Suprapubic skin (tissue), 4 donors: ENCODE measurements around the gene CARMIL3. TPM values are rescaled to one million over a fixed set of nuclear protein-coding genes. Genes with fewer than 3 reads are reported as not detected.
"Not testable (repeated sequence)": the region's sequence is repeated elsewhere in the genome, so short reads cannot be mapped to it uniquely, and the experiment has no call there.

ENCODE experiments used
- DNase-seq, 2 donors: peaks; one replicate each; pipeline ENCODE4 v3.0.0-alpha.2; 2019; ENCODE audit warnings: low spot score in 2 of 2
- H3K27ac ChIP-seq: fragments of 200-600 bp; sonication (generic); one replicate; pipeline ENCODE4 v1.5.1; 2019
- H3K27me3 ChIP-seq: fragments of 200-600 bp; sonication (generic); one replicate; pipeline ENCODE4 v1.5.1; 2019
- H3K36me3 ChIP-seq: fragments of 200-600 bp; sonication (generic); one replicate; pipeline ENCODE4 v1.5.1; 2019
- H3K4me1 ChIP-seq: fragments of 200-600 bp; sonication (generic); one replicate; pipeline ENCODE4 v1.5.1; 2019
- H3K4me3 ChIP-seq: fragments of 200-600 bp; sonication (generic); one replicate; pipeline ENCODE4 v1.5.1; 2019; ENCODE audit warnings: mild to moderate bottlenecking
- H3K9me3 ChIP-seq: fragments of 200-600 bp; sonication (generic); one replicate; pipeline ENCODE4 v1.5.1; 2019
- POLR2A ChIP-seq, 2 donors: fragments of 450-650 bp; IDR thresholded peaks; one replicate each; pipeline ENCODE4 v1.6.1; 2017; ENCODE audit warnings: antibody characterized with exemption in 2 of 2, mild to moderate bottlenecking in 2 of 2, moderate library complexity in 2 of 2
- WGBS: methylation state at CpG from one replicate; pipeline ENCODE4 v1.1.5; 2018; 5-methylcytosine and 5-hydroxymethylcytosine counted together
- total RNA-seq, 4 donors: library from RNA; depleted of rRNA; stranded (reverse); fragments of >200 nt; gene quantifications; one replicate each; pipeline ENCODE4 v1.1.0, GENCODE V29; 2016
- TF ChIP-seq, protein P1 (sequence below), 2 donors: fragments of 200-600 bp in 1 of 2; fragments of 450-650 bp in 1 of 2; sonication (generic) in 1 of 2; IDR thresholded peaks; one replicate each; pipeline ENCODE4 v1.5.1; 2016 to 2019; ENCODE audit warnings: antibody characterized with exemption in 2 of 2, mild to moderate bottlenecking in 1 of 2, moderate library complexity in 1 of 2

The CARMIL3 gene
- total RNA-seq, 4 donors from 2014 or later = 5.9 to 11.2 (median 7.7) TPM

DNA sequence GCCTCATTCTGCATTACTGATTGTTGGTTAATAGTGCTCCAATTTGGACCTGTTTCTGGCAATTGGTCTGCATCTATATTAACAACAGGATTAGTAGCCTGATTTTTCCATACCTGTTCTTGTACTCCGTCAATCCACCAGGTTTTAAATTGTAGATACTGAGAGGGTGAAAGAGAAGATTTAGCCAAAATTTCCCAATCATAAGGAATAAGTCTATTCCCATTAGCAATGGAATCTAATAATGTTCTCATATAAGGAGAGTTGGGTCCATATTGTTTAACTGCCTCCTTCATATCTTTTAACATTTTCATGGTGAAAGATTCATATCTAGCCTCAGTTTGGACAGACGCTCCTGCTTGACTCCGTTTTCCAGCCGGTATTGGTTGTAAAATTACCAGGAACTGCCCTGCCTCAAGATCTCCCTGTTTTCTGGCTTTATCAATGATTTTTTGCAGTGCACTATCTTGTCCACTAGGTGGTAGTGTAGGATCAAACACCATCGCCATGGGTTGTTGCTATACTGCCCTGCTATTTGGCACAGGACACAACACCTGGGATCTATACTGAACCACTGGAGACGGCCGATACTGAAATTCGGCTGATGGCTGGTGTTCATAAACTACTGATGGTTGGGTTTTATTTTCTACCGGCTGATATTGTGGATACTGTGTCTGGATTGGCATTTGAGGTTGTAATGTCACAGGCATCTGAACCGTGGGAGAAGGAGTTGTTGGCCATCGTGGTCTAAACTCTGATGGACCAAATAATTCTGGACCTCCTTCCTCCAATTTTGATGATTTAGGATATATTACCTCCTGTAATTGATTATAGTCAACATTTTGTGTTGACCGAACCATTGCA lies 37.9 kb upstream of the CARMIL3 start:
- DNase-seq = no peak

DNA sequence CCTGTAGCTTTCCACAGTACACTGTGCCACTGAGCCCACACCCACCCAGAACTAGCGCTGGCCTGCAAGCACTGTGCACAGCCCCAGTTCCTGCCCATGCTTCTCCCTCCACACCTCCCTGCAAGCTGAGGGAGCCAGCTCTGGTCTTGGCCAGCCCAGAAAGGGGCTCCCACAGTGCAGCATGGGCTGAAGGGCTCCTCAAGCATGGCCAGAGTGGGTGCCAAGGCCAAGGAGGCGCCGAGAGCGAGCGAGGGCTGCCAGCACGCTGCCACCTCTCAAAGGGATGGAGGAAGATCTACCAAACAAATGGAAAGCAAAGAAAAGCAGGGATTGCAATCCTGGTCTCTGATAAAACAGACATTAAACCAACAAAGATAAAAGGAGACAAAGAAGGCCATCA lies 36.1 kb upstream of the CARMIL3 start:
- not testable (repeated sequence) for H3K27me3 ChIP-seq, H3K9me3 ChIP-seq, H3K36me3 ChIP-seq, H3K27ac ChIP-seq, H3K4me3 ChIP-seq, DNase-seq
- 97% methylated on average over 6 of the region's 6 CpGs for WGBS
- peaks cover 11% of the 10 kb centered on the region for H3K4me1 ChIP-seq

More for the DNA sequence above, 37.9 kb upstream of the CARMIL3 start:
- no peaks in the 10 kb centered on the region for H3K36me3 ChIP-seq
- H3K4me3 ChIP-seq = no peak overlapping the region
- TF ChIP-seq, protein P1, sequence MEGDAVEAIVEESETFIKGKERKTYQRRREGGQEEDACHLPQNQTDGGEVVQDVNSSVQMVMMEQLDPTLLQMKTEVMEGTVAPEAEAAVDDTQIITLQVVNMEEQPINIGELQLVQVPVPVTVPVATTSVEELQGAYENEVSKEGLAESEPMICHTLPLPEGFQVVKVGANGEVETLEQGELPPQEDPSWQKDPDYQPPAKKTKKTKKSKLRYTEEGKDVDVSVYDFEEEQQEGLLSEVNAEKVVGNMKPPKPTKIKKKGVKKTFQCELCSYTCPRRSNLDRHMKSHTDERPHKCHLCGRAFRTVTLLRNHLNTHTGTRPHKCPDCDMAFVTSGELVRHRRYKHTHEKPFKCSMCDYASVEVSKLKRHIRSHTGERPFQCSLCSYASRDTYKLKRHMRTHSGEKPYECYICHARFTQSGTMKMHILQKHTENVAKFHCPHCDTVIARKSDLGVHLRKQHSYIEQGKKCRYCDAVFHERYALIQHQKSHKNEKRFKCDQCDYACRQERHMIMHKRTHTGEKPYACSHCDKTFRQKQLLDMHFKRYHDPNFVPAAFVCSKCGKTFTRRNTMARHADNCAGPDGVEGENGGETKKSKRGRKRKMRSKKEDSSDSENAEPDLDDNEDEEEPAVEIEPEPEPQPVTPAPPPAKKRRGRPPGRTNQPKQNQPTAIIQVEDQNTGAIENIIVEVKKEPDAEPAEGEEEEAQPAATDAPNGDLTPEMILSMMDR (IDR thresholded peaks at IDR 0.05) = peak; percentile 81 to 90
- no peak for TF ChIP-seq POLR2A (IDR thresholded peaks at IDR 0.05)
- H3K9me3 ChIP-seq = no peaks in the 10 kb centered on the region
- H3K4me1 ChIP-seq = peaks cover 13% of the 10 kb centered on the region
- WGBS = 22% methylated on average over 12 of the region's 12 CpGs
- H3K27ac ChIP-seq = no peak overlapping the region
- no peaks in the 10 kb centered on the region for H3K27me3 ChIP-seq

DNA sequence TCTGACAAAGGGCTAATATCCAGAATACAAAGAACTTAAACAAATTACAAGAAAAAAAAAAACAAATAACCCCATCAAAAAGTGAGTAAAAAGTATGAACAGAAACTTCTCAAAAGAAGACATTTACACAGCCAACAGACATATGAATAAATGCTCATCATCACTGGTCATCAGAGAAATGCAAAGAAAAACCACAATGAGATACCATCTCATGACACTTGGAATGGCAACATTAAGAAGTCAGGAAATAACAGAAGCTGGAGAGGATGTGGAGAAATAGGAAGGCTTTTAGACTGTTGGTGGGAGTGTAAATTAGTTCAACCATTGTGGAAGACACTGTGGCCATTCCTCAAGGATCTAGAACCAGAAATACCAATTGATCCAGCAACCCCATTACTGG lies 32.8 kb upstream of the CARMIL3 start:
- not testable (repeated sequence) for DNase-seq, H3K4me1 ChIP-seq, H3K9me3 ChIP-seq, H3K27ac ChIP-seq, H3K36me3 ChIP-seq, H3K27me3 ChIP-seq, H3K4me3 ChIP-seq

DNA sequence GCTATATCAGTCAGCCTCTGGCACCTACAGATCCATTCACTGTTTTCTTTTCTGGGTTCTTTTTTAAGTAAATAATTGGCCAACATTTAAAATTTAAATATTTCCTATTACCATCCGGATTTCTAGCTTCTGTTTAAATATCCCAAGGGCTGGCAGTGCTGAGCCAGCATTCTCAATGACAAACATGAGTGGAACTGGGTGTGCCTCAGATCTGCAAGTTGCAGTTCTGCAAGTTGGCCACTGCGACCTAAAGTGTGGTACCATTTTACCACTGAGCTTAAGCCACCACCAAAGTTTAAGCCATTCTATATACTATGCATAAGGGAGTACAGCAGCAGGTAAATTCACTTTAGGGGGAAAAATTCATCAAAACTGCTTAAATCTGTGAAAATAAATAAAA lies 31.9 kb upstream of the CARMIL3 start:
- not testable (repeated sequence) for H3K27me3 ChIP-seq, H3K27ac ChIP-seq, H3K4me1 ChIP-seq, H3K9me3 ChIP-seq, DNase-seq, H3K36me3 ChIP-seq, H3K4me3 ChIP-seq
- 20% methylated on average over 2 of the region's 2 CpGs for WGBS
- TF ChIP-seq, protein P1 (IDR thresholded peaks at IDR 0.05) = peak in 1 of 2 donors; percentile 19

DNA sequence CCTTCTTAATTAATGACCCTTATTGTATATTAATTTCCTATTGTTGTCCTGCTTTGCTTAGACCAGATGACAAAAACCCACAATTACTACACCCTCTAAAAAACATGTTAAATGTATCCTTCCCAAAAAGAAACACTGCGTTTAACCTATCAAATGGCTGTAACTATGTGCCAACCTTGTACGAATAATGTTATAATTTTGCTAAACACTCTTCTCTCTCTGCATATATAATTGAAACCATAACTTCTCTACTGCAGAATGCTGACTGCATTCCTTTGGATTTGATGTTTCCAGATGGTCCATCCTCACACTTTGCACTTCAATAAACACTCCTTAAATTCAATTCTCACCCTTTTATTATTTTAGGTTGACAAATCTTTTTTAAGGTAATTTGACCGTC lies 31.3 kb upstream of the CARMIL3 start:
- H3K27ac ChIP-seq, H3K27me3 ChIP-seq, H3K9me3 ChIP-seq, H3K36me3 ChIP-seq, H3K4me3 ChIP-seq, H3K4me1 ChIP-seq, DNase-seq: not testable (repeated sequence)
- WGBS = 76% methylated on average over 3 of the region's 3 CpGs

DNA sequence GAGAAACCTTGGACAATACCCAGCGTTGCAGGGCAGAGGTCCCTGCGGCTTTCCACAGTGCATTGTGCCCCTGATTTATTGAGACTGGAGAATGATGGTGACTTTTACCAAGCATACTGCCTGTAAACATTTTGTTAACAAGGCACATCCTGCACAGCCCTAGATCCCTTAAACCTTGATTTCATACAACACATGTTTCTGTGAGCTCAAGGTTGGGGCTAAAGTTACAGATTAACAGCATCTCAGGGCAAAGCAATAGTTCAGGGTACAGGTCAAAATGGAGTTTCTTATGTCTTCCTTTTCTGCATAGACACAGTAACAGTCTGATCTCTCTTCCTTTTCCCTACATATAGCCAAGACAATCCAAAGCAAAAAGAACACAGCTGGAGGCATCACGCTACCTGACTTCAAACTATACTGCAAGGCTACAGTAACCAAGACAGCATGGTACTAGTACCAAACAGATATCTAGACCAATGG lies 26.8 kb upstream of the CARMIL3 start:
- not testable (repeated sequence) for H3K9me3 ChIP-seq, H3K27me3 ChIP-seq, DNase-seq, H3K4me1 ChIP-seq, H3K4me3 ChIP-seq, H3K36me3 ChIP-seq, H3K27ac ChIP-seq
- WGBS = 100% methylated on average over 3 of the region's 3 CpGs

DNA sequence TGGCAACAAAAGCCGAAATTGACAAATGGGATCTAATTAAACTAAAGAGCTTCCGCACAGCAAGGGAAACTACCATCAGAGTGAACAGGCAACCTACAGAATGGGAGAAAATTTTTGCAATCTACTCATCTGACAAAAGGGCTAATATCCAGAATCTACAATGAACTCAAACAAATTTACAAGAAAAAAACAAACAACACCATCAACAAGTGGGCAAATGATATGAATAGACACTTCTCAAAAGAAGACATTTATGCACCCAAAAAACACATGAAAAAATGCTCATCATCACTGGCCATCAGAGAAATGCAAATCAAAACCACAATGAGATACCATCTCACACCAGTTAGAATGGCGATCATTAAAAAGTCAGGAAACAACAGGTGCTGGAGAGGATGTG lies 22.1 kb upstream of the CARMIL3 start:
- H3K36me3 ChIP-seq, H3K9me3 ChIP-seq, H3K4me3 ChIP-seq, H3K27ac ChIP-seq, H3K27me3 ChIP-seq, DNase-seq: not testable (repeated sequence)
- peaks cover 17% of the 10 kb centered on the region for H3K4me1 ChIP-seq
- 96% methylated on average over 2 of the region's 3 CpGs for WGBS

DNA sequence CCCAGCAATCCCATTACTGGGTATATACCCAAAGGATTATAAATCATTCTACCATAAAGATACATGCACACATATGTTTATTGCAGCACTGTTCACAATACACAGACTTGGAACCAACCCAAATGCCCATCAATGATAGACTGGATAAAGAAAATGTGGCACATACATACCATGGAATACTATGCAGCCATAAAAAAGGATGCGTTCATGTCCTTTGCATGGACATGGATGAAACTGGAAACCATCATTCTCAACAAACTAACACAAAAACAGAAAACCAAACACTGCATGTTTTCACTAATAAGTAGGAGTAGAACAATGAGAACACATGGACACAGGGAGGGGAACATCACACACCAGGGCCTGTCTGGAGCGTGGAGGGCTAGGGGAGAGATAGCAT lies 20.5 kb upstream of the CARMIL3 start:
- H3K4me3 ChIP-seq, H3K27me3 ChIP-seq, H3K36me3 ChIP-seq, H3K9me3 ChIP-seq, DNase-seq, H3K27ac ChIP-seq: not testable (repeated sequence)
- H3K4me1 ChIP-seq = peaks cover 27% of the 10 kb centered on the region
- 93% methylated on average over 2 of the region's 2 CpGs for WGBS
